Kidney (tissue), 14 donors: ENCODE results near the gene SEL1L2. TPM values are rescaled to one million over a fixed set of nuclear protein-coding genes. Genes with fewer than 3 reads are reported as not detected.

ENCODE experiments used
- DNase-seq, 5 donors: peaks; one replicate each; pipeline ENCODE4 v3.0.0-alpha.2; 2013 to 2020
- FAIRE-seq: peaks from 2 replicates; lab custom pipeline; 2012; peaks lifted over from hg19 to GRCh38; lab: Jason Lieb, UNC
- H3K27ac ChIP-seq, 2 donors: one replicate each; pipeline ENCODE4 v1.7.0; 2013; ENCODE audit warnings: low read depth in 2 of 2, low read length in 2 of 2, inconsistent platforms in 1 of 2
- H3K27me3 ChIP-seq: one replicate; pipeline ENCODE4 v1.7.1; 2013; ENCODE audit warnings: low read length, inconsistent platforms; ENCODE audit not compliant: control insufficient read depth, insufficient read depth
- H3K36me3 ChIP-seq, 3 donors: one replicate each; pipeline versions ENCODE4 v1.7.0 to v1.7.1; 2013; ENCODE audit warnings: low read length in 3 of 3, control low read depth in 1 of 3, inconsistent platforms in 1 of 3; ENCODE audit not compliant: insufficient read depth in 3 of 3, control insufficient read depth in 2 of 3
- H3K4me1 ChIP-seq, 3 donors: one replicate each; pipeline versions ENCODE4 v1.7.0 to v1.7.1; 2013; ENCODE audit warnings: low read length in 3 of 3, inconsistent platforms in 1 of 3, low read depth in 1 of 3; ENCODE audit not compliant: control insufficient read depth in 2 of 3, insufficient read depth in 2 of 3
- H3K4me3 ChIP-seq, 3 donors: one replicate each; pipeline versions ENCODE4 v1.7.0 to v1.8.1; 2013; ENCODE audit warnings: low read length in 3 of 3, control low read depth in 1 of 3, inconsistent platforms in 1 of 3
- H3K9ac ChIP-seq, 3 donors: one replicate each; pipeline versions ENCODE4 v1.7.0 to v1.7.1; 2013; ENCODE audit warnings: low read length in 3 of 3, control low read depth in 1 of 3, inconsistent platforms in 1 of 3
- H3K9me3 ChIP-seq, 3 donors: one replicate each; pipeline versions ENCODE4 v1.7.0 to v1.7.1; 2013; ENCODE audit warnings: low read length in 3 of 3, control low read depth in 1 of 3, inconsistent platforms in 1 of 3; ENCODE audit not compliant: control insufficient read depth in 2 of 3, insufficient read depth in 1 of 3
- CTCF ChIP-seq: IDR thresholded peaks from 3 replicates; pipeline ENCODE4 v1.5.1; 2012; ENCODE audit warnings: mild to moderate bottlenecking, moderate library complexity, borderline replicate concordance; ENCODE audit not compliant: insufficient read depth; ENCODE audit errors: extremely low read depth
- intact Hi-C: fragments of 100-400 bp; cut with DNase I; formaldehyde crosslinking; loops from one replicate; pipeline ENCODE4 v1.11.1; 2022
- polyA plus RNA-seq: library from polyadenylated mRNA; stranded (reverse); fragments of 350-450 nt; fragmentation: Illumina TruSeq; extraction: RNeasy Lipid Tissue Mini Kit (QIAGEN cat#74804); gene quantifications from one replicate; pipeline ENCODE4 v1.2.3, GENCODE V29; 2014; ENCODE audit warnings: low read depth, low replicate concordance; ENCODE audit not compliant: insufficient read depth
- total RNA-seq: library from RNA; stranded (reverse); fragmentation: NEBNext Ultra II Directional; extraction: Animal tissue kit (Norgen Biotek cat#: 25700); gene quantifications from one replicate; pipeline ENCODE4 v1.2.1, GENCODE V29; 2021
- donor health status: control.
- donor health status: control.
- donor health status: control.
- donor health status: control.
- donor health status: control.
- donor health status: DM: yes; HTN: yes; CAD: no.
- donor health status: Normal renal cell carcinoma (clear cell type).

SEL1L2 gene
- total and polyA plus RNA-seq, 2 donors from 2014 or later = not detected

GRCh38 chr20:13851279-13851678 lies 139.1 kb downstream of the SEL1L2 start:
- Histone ChIP-seq H3K36me3 (no peaks in the 10 kb centered on the region), H3K4me1 (no peaks in the 10 kb centered on the region), H3K27ac (no peak overlapping the region), H3K4me3 (no peak overlapping the region), H3K9ac (no peak overlapping the region), H3K27me3 (no peaks in the 10 kb centered on the region), H3K9me3 (no peaks in the 10 kb centered on the region)
- no peak for TF ChIP-seq CTCF
- intact Hi-C loops = no loop called here
- DNase-seq (no peak), FAIRE-seq (no peak)

- Histone ChIP-seq H3K36me3 (no peaks in the 10 kb centered on the region), H3K27ac (no peak overlapping the region), H3K4me3 (no peak overlapping the region), H3K9ac (no peak overlapping the region), H3K4me1 (no peaks in the 10 kb centered on the region), H3K9me3 (no peaks in the 10 kb centered on the region), H3K27me3 (no peaks in the 10 kb centered on the region)
- DNase-seq = no peak
- no peak for TF ChIP-seq CTCF
- FAIRE-seq = no peak
- intact Hi-C loops = no loop called here
These were observed 146.1 kb downstream of the SEL1L2 start for GRCh38 chr20:13844296-13844695.

- TF ChIP-seq CTCF = no peak
- FAIRE-seq (no peak), DNase-seq (no peak)
- Histone ChIP-seq H3K9ac (no peak overlapping the region), H3K4me3 (no peak overlapping the region), H3K27ac (no peak overlapping the region), H3K36me3 (no peaks in the 10 kb centered on the region), H3K4me1 (no peaks in the 10 kb centered on the region), H3K9me3 (no peaks in the 10 kb centered on the region), H3K27me3 (no peaks in the 10 kb centered on the region)
- intact Hi-C loops = no loop called here
These were observed 149.2 kb downstream of the SEL1L2 start for GRCh38 chr20:13841206-13841605.

- no peak for DNase-seq
- no peak overlapping the region for H3K27ac ChIP-seq
- no peak overlapping the region for H3K9ac ChIP-seq
- H3K36me3 ChIP-seq = no peaks in the 10 kb centered on the region
- no peak for FAIRE-seq
- no peaks in the 10 kb centered on the region for H3K27me3 ChIP-seq
- H3K4me1 ChIP-seq = no peaks in the 10 kb centered on the region
- no peak overlapping the region for H3K4me3 ChIP-seq
- intact Hi-C loops = no loop called here
- H3K9me3 ChIP-seq = no peaks in the 10 kb centered on the region
- no peak for TF ChIP-seq CTCF
These were observed 150.3 kb downstream of the SEL1L2 start for GRCh38 chr20:13840093-13840465.
